ENCODE measurements around the gene SNCA.

DNA sequence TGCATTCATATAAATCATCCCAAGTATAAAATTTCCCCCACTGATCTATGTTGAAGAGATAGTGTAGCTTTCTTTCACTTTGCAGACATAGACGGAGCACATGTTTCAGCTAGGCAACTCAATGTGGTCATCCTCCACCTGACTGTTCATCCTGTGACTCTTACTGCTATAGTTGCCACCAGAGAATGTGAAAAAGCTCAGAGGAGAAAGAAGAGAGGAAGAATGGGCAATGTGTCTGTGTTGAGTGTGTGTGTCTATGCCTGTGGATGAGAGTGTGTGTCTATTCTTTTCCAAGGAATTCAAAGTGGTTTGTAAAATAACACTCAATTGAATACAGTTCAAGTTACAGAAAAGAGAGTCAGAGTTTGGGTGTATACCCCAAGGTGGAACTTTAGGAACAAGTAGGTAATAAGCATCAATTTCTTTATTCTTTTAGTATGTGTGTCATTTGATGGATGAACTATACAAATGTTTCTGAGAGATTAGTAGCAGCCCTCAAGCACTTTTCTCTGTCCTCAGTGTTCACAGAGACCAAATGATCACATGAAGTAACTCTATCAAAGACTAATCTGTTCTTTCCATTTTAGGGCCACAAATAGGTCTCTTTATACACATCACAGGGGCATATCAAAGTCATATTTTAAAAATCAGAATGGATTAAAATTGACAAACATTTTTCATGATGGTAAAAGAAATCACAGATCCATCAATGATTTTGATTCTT is 2.3 kb downstream of the SNCA start:
- no peak for TF ChIP-seq JUNB (IDR thresholded peaks at IDR 0.05)
- no peak for TF ChIP-seq FOSL2 (IDR thresholded peaks at IDR 0.05)
- no peak for TF ChIP-seq FOSL2 (CRISPR knock-in tag; IDR thresholded peaks at IDR 0.05)
- no peak for TF ChIP-seq POLR2AphosphoS2 (conservative IDR thresholded peaks at IDR 0.05; ENCODE audit: low read length)
- no peak for TF ChIP-seq RFX5 (IDR thresholded peaks at IDR 0.05)
- TF ChIP-seq KDM5A (IDR thresholded peaks at IDR 0.05) = no peak
- no peak for TF ChIP-seq CEBPB (IDR thresholded peaks at IDR 0.05)
- TF ChIP-seq CTCF (IDR thresholded peaks at IDR 0.05) = no peak
- TF ChIP-seq HOXA7 (CRISPR knock-in tag; IDR thresholded peaks at IDR 0.05) = no peak
- TF ChIP-seq SREBF2 (IDR thresholded peaks at IDR 0.05) = no peak
- no peak for TF ChIP-seq MYC (IDR thresholded peaks at IDR 0.05; ENCODE audit: borderline replicate concordance, low read length)
- TF ChIP-seq, protein P1, sequence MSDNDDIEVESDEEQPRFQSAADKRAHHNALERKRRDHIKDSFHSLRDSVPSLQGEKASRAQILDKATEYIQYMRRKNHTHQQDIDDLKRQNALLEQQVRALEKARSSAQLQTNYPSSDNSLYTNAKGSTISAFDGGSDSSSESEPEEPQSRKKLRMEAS (IDR thresholded peaks at IDR 0.05) = no peak
- TF ChIP-seq RNF2 (IDR thresholded peaks at IDR 0.05; ENCODE audit: borderline replicate concordance, low read depth) = no peak
